ENCODE measurements around the gene MAP4.
"Not testable (repeated sequence)": the region's sequence is repeated elsewhere in the genome, so short reads cannot be mapped to it uniquely, and the experiment has no call there.

The MAP4 gene

DNA sequence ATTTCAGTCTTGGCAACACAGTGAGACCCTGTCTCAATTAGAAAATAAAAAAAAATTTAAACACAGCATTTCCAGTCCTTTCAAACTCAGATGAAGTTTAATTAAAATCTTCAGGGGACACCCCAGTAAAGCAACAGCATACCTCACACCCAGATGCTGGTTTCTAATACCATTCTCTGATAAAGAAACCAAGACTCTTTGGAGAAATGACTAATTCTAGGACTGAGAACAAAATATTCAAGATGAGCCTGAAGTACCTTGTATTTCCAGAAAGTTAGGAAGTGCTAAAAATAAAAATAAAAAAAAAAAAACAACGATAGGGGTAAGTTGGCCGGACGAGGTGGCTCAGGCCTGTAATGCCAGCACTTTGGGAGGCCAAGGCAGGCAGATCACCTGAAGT is 14.0 kb upstream of the MAP4 start:
- H3K9ac ChIP-seq (ENCODE audit: low read length), result no peak overlapping the region
- H3K4me1 ChIP-seq (ENCODE audit: control insufficient read depth, insufficient read depth, low read length), result peaks cover 15% of the 10 kb centered on the region
- H3K9me3 ChIP-seq (ENCODE audit: control insufficient read depth, low read length), result no peaks in the 10 kb centered on the region
- no peak overlapping the region for H3K4me3 ChIP-seq (ENCODE audit: low read length)
- no peaks in the 10 kb centered on the region for H3K27me3 ChIP-seq (ENCODE audit: control insufficient read depth, insufficient read depth, low read length)
- H3K36me3 ChIP-seq (ENCODE audit: control insufficient read depth, insufficient read depth, low read length), result no peaks in the 10 kb centered on the region

DNA sequence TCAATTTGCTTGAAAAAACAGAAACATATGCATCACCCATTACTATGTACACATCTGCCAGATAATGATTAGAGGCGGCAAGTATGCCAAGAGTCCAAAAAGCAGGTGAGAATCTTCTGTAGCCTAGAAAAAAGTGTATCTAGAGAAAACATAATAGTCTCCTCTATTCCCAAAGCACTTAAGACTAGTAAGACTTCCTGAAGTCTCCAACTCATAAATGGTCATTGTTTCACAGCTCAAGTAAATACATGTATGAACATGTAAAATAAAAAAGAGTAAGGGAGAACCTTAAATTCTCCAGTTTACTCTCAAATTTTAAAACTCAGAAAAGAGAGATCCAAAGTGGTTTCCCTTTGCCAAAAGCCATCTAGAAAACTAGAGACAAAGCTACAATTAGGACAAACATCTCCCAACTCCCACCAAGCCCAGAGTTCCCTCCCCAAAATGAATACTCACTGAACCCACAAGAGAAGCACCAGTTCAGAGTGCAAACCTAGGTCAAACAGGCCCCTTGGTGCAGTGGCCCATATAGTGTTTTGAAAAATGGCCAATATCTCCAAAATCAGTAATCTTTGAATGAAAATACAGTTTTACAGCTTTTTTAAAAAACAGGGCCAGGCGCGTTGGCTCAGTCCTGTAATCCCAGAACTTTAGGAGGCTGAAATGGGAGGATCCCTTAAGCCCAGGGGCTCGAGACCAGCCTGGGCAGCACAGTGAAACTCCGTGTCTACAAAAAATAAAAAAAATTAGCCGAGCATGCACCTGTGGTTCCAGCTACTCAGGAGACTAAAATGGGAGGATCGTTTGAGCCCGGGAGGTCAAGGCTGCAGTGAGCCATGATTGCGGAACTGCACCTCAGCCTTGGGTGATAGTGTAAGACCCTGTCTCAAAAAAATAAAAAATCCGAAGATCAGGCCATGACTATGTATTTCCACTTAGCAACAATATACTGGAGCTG is 11.0 kb upstream of the MAP4 start:
- Histone ChIP-seq H3K4me3 (ENCODE audit: low read length) (no peak overlapping the region), H3K4me1 (ENCODE audit: control insufficient read depth, insufficient read depth, low read length) (peaks cover 5% of the 10 kb centered on the region), H3K9me3 (ENCODE audit: control insufficient read depth, low read length) (no peaks in the 10 kb centered on the region), H3K9ac (ENCODE audit: low read length) (no peak overlapping the region), H3K36me3 (ENCODE audit: control insufficient read depth, insufficient read depth, low read length) (no peaks in the 10 kb centered on the region), H3K27me3 (ENCODE audit: control insufficient read depth, insufficient read depth, low read length) (no peaks in the 10 kb centered on the region)

DNA sequence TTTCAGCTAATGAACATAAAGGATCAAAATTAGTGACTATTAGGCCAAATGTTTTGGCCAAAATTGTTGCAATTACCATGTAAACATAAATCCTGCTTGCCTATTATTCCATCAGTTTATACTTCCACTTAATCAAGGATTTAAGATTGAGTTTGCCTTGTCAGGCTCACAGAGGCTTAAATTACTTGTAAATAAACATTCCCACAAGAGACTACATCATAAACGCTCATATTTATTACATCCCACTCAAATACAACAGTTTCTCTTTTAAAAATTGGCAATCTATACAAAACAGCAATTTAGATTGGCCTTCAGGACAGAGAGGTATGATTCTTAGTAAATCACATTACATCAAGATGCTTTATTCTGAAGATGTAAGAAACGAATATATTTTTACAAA is 9.9 kb upstream of the MAP4 start:
- Histone ChIP-seq H3K4me3 (ENCODE audit: low read length) (no peak overlapping the region), H3K36me3 (ENCODE audit: control insufficient read depth, insufficient read depth, low read length) (no peaks in the 10 kb centered on the region), H3K9me3 (ENCODE audit: control insufficient read depth, low read length) (no peaks in the 10 kb centered on the region), H3K9ac (ENCODE audit: low read length) (no peak overlapping the region), H3K4me1 (ENCODE audit: control insufficient read depth, insufficient read depth, low read length) (no peaks in the 10 kb centered on the region), H3K27me3 (ENCODE audit: control insufficient read depth, insufficient read depth, low read length) (no peaks in the 10 kb centered on the region)

DNA sequence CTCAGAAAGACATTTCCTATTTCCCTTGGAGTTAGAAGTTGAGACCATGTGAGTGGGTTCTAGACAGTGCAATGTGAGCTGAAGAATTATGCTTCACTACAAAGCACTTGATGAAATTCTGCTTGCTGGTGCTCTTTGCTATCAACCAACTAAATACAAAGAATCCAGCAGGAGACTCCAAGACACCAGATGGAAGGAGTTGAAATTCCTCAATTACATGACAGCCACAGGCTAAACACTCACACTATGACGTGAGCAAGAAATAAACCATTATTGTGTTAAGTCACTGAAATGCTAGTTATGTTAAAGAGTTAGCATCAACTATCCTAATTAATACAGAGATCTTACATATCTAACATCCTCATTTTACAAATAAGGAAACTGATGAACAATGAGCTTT is 8.2 kb upstream of the MAP4 start:
- no peaks in the 10 kb centered on the region for H3K4me1 ChIP-seq (ENCODE audit: control insufficient read depth, insufficient read depth, low read length)
- H3K4me3 ChIP-seq (ENCODE audit: low read length), result no peak overlapping the region
- no peaks in the 10 kb centered on the region for H3K27me3 ChIP-seq (ENCODE audit: control insufficient read depth, insufficient read depth, low read length)
- no peaks in the 10 kb centered on the region for H3K9me3 ChIP-seq (ENCODE audit: control insufficient read depth, low read length)
- H3K9ac ChIP-seq (ENCODE audit: low read length), result no peak overlapping the region
- no peaks in the 10 kb centered on the region for H3K36me3 ChIP-seq (ENCODE audit: control insufficient read depth, insufficient read depth, low read length)

DNA sequence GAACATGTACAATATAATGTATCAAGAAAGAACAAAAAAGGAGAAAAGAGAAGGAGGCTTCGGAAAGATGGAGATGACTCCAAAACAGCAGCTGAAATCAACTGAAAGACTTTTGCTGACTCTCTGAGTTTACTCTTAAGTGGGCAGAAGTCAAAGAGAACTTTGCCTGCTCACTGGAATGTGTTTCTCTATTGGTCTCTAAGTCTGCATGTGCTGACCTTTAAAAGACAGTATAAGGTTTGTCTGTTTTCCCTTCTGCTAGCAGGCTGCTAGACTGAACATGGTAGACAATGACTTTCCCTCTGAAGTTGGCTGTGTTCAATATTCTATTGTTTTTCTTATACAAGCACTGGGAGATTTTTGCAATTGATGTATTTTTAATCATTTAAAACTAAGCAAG is 7.2 kb upstream of the MAP4 start:
- H3K27me3 ChIP-seq (ENCODE audit: control insufficient read depth, insufficient read depth, low read length), result no peaks in the 10 kb centered on the region
- H3K36me3 ChIP-seq (ENCODE audit: control insufficient read depth, insufficient read depth, low read length), result no peaks in the 10 kb centered on the region
- no peaks in the 10 kb centered on the region for H3K4me1 ChIP-seq (ENCODE audit: control insufficient read depth, insufficient read depth, low read length)
- H3K4me3 ChIP-seq (ENCODE audit: low read length), result no peak overlapping the region
- no peak overlapping the region for H3K9ac ChIP-seq (ENCODE audit: low read length)
- no peaks in the 10 kb centered on the region for H3K9me3 ChIP-seq (ENCODE audit: control insufficient read depth, low read length)

DNA sequence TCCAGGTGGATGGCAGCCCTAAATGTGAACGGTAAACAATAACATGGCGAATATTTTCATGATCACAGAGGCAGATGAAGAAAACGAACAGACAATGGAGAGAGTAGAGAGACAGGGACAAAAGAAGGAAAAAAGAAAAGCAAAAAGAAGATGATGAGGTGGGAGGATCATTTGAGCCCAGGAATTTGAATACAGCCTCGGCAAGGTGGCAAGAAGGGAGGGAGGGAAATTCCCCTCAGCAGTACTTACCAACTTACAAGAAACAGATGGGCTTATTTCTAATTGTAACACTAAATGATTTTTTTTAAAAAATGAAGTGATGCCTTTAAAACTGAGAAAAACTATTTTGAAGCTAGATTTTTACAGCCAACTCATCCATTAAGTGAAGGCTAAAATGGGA is 6.0 kb upstream of the MAP4 start:
- H3K4me1 ChIP-seq (ENCODE audit: control insufficient read depth, insufficient read depth, low read length), result peaks cover 6% of the 10 kb centered on the region
- H3K9me3 ChIP-seq (ENCODE audit: control insufficient read depth, low read length), result no peaks in the 10 kb centered on the region
- no peak overlapping the region for H3K9ac ChIP-seq (ENCODE audit: low read length)
- no peaks in the 10 kb centered on the region for H3K36me3 ChIP-seq (ENCODE audit: control insufficient read depth, insufficient read depth, low read length)
- H3K27me3 ChIP-seq (ENCODE audit: control insufficient read depth, insufficient read depth, low read length), result no peaks in the 10 kb centered on the region
- no peak overlapping the region for H3K4me3 ChIP-seq (ENCODE audit: low read length)

DNA sequence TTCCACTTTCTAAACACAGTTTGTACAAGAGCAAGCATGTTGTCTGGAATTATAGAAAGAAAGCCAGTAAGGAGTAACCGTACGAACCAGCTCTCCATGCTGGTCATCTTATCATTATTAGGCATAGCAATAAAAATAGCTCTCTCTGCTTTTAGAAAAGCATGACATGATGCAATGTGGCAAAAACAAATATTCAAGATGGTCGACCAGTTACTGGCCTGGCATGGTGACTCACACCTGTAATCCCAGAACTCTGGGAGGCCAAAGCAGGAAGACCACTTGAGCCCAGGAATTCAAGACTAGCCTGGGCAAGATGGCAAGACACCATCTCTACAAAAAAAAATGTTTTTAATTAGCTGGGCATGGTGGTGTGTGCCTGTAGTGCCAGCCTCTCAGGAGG is 2.6 kb upstream of the MAP4 start:
- Histone ChIP-seq H3K4me1 (ENCODE audit: control insufficient read depth, insufficient read depth, low read length) (peaks cover 30% of the 10 kb centered on the region), H3K9me3 (ENCODE audit: control insufficient read depth, low read length) (no peaks in the 10 kb centered on the region), H3K9ac (ENCODE audit: low read length) (no peak overlapping the region), H3K4me3 (ENCODE audit: low read length) (no peak overlapping the region), H3K36me3 (ENCODE audit: control insufficient read depth, insufficient read depth, low read length) (no peaks in the 10 kb centered on the region), H3K27me3 (ENCODE audit: control insufficient read depth, insufficient read depth, low read length) (no peaks in the 10 kb centered on the region)

DNA sequence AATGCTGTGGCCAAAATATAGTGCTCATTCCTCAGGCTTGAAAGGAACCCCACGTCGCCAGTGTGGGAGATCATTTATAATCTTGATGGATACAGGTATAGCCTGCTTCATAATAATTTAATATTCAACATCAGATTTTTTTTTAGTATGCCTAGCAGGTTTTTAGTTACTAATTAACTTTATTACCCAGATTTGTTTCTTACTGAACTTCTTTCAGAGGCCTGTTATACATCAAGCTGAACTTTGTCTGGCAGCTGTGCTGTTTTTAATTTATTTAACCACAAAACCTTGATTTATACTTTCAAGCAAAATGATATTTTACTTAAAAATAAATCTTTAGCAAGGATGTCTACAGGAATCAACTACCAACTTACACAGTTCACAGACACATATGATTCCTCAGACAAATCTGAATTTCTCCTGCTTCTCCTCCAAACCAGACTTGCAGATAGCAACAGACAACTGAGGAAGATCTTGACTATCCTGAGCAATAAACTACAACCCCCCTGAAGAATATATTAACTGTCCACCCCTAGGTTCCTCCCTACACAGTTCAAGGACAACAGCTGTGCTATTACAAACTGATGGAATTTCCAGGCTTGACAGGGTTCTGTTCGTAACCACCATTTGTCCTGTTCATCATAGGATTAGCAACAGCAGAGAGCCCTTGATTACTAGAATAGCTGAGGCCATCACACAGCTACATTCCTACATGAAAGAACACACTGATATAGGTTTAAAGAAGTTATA is 610 bp downstream of the MAP4 start:
- Histone ChIP-seq H3K9me3 (ENCODE audit: control insufficient read depth, low read length) (no peaks in the 10 kb centered on the region), H3K9ac (ENCODE audit: low read length) (no peak overlapping the region), H3K4me1 (ENCODE audit: control insufficient read depth, insufficient read depth, low read length) (peaks cover 52% of the 10 kb centered on the region)

DNA sequence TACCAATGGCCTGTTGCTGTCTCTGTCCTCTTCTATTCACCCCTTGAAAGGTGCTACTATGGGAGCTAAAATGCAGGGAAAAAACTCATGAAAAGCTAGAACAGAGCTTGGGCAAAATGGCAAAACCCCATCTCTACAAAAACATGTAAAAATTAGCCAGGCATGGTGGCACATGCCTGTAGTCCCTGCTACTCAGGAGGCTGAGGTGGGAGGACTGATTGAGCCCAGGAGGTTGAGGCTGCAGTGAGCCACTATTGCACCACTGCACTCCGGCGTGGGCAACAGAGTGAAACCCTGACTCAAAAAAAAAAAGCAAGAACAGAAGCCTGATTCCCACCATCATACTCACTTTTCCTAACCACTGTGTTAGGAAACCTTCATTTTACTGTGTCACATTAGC is 1.9 kb downstream of the MAP4 start:
- Histone ChIP-seq H3K4me1 (ENCODE audit: control insufficient read depth, insufficient read depth, low read length) (peaks cover 58% of the 10 kb centered on the region), H3K27me3 (ENCODE audit: control insufficient read depth, insufficient read depth, low read length) (no peaks in the 10 kb centered on the region), H3K9me3 (ENCODE audit: control insufficient read depth, low read length) (no peaks in the 10 kb centered on the region), H3K9ac (ENCODE audit: low read length) (no peak overlapping the region), H3K4me3 (ENCODE audit: low read length) (no peak overlapping the region), H3K36me3 (ENCODE audit: control insufficient read depth, insufficient read depth, low read length) (no peaks in the 10 kb centered on the region)

More for the DNA sequence above, 610 bp downstream of the MAP4 start:
- Histone ChIP-seq H3K36me3 (ENCODE audit: control insufficient read depth, insufficient read depth, low read length) (no peaks in the 10 kb centered on the region), H3K4me3 (ENCODE audit: low read length) (no peak overlapping the region), H3K27me3 (ENCODE audit: control insufficient read depth, insufficient read depth, low read length) (no peaks in the 10 kb centered on the region)

DNA sequence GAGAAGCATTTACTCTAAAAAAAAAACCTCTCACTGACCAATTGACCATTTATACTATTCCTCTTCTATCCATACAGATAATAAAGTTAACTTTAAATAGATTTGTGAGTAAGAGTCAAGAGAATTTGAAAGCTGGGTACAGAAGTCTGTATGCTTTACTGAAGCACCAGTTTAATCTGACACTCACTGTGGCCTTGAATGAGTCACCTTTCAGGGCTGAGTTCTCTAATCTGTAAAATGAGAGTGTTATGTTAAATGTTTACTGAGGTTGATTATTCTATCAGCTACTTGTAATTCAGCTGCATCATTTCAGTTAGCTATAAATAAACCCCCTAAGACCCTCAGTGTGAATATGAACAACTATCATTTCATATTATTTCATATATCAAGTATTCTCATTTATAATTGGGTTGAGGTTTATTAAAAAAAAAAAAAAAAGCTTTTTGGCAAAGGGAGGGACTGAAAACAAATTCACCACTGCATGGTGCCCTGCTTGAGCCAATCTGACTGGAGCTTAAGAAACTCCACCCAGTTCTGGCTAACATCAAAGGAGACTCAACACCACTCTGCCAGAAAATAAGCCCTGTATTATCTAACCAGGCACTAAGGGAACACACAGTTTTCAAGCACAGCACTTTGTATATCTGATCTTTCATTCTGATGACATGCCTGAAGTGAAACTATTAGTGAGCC is 2.8 kb downstream of the MAP4 start:
- Histone ChIP-seq H3K9ac (ENCODE audit: low read length) (no peak overlapping the region), H3K9me3 (ENCODE audit: control insufficient read depth, low read length) (no peaks in the 10 kb centered on the region), H3K4me1 (ENCODE audit: control insufficient read depth, insufficient read depth, low read length) (peaks cover 58% of the 10 kb centered on the region), H3K36me3 (ENCODE audit: control insufficient read depth, insufficient read depth, low read length) (no peaks in the 10 kb centered on the region), H3K4me3 (ENCODE audit: low read length) (peak overlapping the region; percentile 12), H3K27me3 (ENCODE audit: control insufficient read depth, insufficient read depth, low read length) (no peaks in the 10 kb centered on the region)

DNA sequence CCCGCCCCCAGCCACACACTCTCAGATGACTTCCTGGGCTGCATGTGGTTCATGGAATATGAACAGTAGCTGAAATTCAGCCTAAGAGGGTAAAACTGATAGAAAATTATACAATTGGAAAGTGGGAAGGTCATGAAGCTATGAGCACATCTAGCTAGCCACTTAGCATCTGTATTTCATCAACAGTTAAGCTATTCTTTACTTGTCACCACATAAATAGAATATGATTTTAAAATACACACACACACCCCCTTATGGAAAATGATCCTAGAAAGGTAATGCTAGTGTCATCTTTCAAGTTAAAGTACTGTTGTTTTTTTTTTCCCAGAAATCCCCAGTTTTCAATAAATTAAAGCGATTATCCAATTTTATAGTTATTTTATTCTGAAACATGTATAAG is 3.6 kb downstream of the MAP4 start:
- Histone ChIP-seq H3K9ac (ENCODE audit: low read length) (no peak overlapping the region), H3K36me3 (ENCODE audit: control insufficient read depth, insufficient read depth, low read length) (no peaks in the 10 kb centered on the region), H3K9me3 (ENCODE audit: control insufficient read depth, low read length) (no peaks in the 10 kb centered on the region), H3K4me3 (ENCODE audit: low read length) (no peak overlapping the region), H3K27me3 (ENCODE audit: control insufficient read depth, insufficient read depth, low read length) (no peaks in the 10 kb centered on the region), H3K4me1 (ENCODE audit: control insufficient read depth, insufficient read depth, low read length) (peaks cover 53% of the 10 kb centered on the region)

DNA sequence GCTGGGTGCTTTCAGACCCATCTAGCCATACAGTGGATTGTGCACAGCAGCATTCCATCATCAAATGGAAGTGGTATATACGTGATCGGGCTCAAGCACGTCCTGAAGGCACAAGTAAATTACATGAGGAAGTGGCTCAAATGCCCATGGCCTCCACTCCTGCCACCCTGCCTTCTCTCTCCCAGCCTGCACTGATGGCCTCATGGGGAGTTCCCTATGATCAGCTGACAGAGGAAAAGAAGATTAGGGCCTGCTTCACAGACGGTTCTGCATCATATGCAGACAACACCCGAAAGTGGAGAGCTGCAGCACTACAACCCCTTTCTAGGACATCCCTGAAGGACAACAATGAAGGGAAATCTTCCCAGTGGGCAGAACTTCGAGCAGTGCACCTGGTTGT is 8.2 kb downstream of the MAP4 start:
- H3K4me3 ChIP-seq (ENCODE audit: low read length); H3K9me3 ChIP-seq (ENCODE audit: control insufficient read depth, low read length); H3K27me3 ChIP-seq (ENCODE audit: control insufficient read depth, insufficient read depth, low read length); H3K36me3 ChIP-seq (ENCODE audit: control insufficient read depth, insufficient read depth, low read length); H3K9ac ChIP-seq (ENCODE audit: low read length): not testable (repeated sequence)
- peaks cover 24% of the 10 kb centered on the region for H3K4me1 ChIP-seq (ENCODE audit: control insufficient read depth, insufficient read depth, low read length)

Measured in mucosa of stomach (tissue), 1 donor.